Omental fat pad (tissue), 4 donors: ENCODE data around the gene SLC37A2. TPM values are rescaled to one million over a fixed set of nuclear protein-coding genes. Genes with fewer than 3 reads are reported as not detected.

Experiments used
- ATAC-seq: fragments of 150-250 bp; one replicate; pipeline ENCODE4 v1.9.1; 2016; ENCODE audit warnings: mild to moderate bottlenecking, moderate library complexity; ENCODE audit not compliant: low FRiP score
- DNase-seq: peaks from one replicate; pipeline ENCODE4 v3.0.0-alpha.2; 2019; ENCODE audit warnings: low spot score
- CTCF ChIP-seq, 3 donors: fragments of 450-650 bp; IDR thresholded peaks; one replicate each; pipeline ENCODE4 v1.5.1; 2016 to 2017; ENCODE audit warnings: antibody characterized with exemption in 3 of 3, mild to moderate bottlenecking in 3 of 3, moderate library complexity in 2 of 3
- total RNA-seq, 4 donors: library from RNA; depleted of rRNA; stranded (reverse); fragments of >200 nt; gene quantifications; one replicate each; pipeline ENCODE4 v1.1.0, GENCODE V29; 2016

Gene SLC37A2
- total RNA-seq, 4 donors from 2014 or later: 15.6 to 26.0 (median 21.5) TPM

DNA sequence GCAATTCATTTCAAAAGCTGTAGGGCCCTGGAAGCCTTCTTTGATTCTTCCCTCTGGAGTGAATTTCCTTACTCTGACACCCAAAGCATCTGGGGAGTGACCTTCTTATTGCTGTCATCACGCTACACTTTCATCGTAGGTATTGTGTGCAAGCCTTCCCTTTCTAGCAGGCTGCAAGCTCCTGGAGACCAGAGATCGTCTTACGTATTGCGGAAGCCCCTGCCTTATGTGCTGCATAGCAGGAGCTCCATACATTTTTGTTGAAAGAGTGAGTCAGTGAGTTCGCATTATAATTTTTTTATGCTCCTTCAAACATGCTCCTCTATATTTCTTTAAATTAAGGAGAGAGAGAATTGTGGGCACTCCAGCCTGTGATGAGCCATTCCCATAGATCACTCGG is 69.5 kb downstream of the SLC37A2 start:
- DNase-seq (no peak), ATAC-seq (no peak)
- no peak for TF ChIP-seq CTCF (IDR thresholded peaks at IDR 0.05)

DNA sequence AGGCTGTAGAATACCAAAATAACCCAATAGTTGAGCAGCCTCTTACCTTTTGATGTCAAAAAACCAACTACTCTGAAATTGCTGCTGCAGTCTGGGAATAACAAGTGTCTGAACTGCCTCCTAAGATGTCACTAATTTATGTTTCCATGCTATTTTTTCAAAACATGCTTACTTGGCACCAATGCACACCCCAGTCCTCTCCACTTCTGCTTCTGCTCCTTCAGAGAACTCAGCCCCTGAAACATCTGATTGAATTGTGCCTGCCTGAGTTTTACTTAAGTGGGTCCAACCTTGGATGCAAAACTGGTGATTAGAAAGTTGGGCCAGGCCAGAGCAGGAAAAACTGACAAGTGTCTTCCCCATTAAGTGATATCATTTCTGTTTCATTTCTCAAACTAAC is 72.9 kb downstream of the SLC37A2 start:
- ATAC-seq (no peak), DNase-seq (no peak)
- no peak for TF ChIP-seq CTCF (IDR thresholded peaks at IDR 0.05)

DNA sequence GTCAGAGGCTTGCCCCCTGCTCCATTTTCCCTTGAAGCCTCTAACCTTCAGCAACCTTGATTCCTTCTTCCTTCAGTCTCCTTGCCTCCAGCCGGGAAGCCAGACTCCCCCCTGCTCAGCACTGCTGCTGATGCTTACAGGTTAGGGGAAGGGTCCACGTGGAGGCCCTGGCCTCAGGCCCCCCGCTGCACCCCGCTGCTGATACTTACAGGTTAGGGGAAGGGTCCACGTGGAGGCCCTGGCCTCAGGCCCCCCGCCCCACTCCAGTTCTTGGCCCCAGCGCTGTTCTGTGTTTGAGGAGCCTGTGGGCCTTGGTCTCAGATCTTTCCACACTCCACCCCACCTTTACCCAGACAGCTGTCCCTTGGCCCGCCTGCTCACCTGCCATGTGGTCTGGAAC is 75.9 kb downstream of the SLC37A2 start:
- ATAC-seq: no peak
- no peak for DNase-seq
- TF ChIP-seq CTCF (IDR thresholded peaks at IDR 0.05): no peak

GRCh38 chr11:125139778-125140177 is 76.7 kb downstream of the SLC37A2 start:
- ATAC-seq (no peak), DNase-seq (no peak)
- TF ChIP-seq CTCF (IDR thresholded peaks at IDR 0.05): no peak

Other genes starting within 250 kb of the SLC37A2 start
- gene ROBO3, start 197.9 kb upstream of the SLC37A2 start, total RNA-seq: 10 to 100 TPM; 24.5 to 71.5 (median 27.9) TPM
- gene ROBO4, start 165.4 kb upstream of the SLC37A2 start, total RNA-seq: 100 to 1,000 TPM in 1 of 4 donors, 10 to 100 TPM in 3; 31.7 to 152 (median 75.2) TPM
- gene HEPN1, start 144.1 kb upstream of the SLC37A2 start, total RNA-seq: under 1 TPM in 1 of 4 donors, not detected in 3; 0.56 TPM
- gene HEPACAM, start 127.3 kb upstream of the SLC37A2 start, total RNA-seq: 10 to 100 TPM in 3 of 4 donors, 1 to 10 TPM in 1; 8.5 to 37.3 (median 21.3) TPM
- gene CCDC15, start 109.1 kb upstream of the SLC37A2 start, total RNA-seq: 1 to 10 TPM in 3 of 4 donors, under 1 TPM in 1; 0.88 to 2.4 (median 1.1) TPM
- 10 to 100 TPM; 17.0 to 24.4 (median 21.9) TPM for gene TMEM218, start 48.3 kb downstream of the SLC37A2 start, total RNA-seq
- gene PKNOX2, start 101.4 kb downstream of the SLC37A2 start, total RNA-seq: 1 to 10 TPM in 2 of 4 donors, under 1 TPM in 2; 0.19 to 2.7 (median 0.82) TPM